Measurements from ENCODE around the gene PARD3.

Gene PARD3

GRCh38 chr10:34491678-34492077, 323.4 kb downstream of the PARD3 start:
- no peak for TF ChIP-seq CTCF (IDR thresholded peaks at IDR 0.05; ENCODE audit: insufficient read depth, missing control alignments)
- DNase-seq (ENCODE audit: insufficient read length, low spot score) (no peak), FAIRE-seq (peak; percentile 74)

GRCh38 chr10:34489973-34490745, 324.9 kb downstream of the PARD3 start:
- no peak for TF ChIP-seq CTCF (IDR thresholded peaks at IDR 0.05; ENCODE audit: insufficient read depth, missing control alignments)
- FAIRE-seq = no peak
- no peak for DNase-seq (ENCODE audit: insufficient read length, low spot score)

DNA sequence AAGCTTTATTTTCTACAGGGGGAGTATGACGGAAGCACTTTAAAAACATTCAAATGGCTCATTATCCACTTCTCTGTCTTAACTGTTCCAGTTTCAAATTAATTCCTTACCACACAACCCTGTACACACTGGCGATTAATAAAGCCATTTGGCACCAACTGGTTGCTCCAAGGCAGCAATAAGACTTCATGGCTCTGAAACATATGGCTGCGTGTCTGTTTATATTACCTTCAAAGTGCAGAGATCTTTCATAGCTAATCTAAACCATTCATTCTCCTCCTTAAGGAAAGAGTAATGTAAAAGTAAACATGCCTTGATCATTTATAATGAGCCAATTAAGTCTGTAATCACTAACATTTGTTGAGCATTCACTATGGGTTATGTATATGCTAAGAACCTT, 325.7 kb downstream of the PARD3 start:
- TF ChIP-seq CTCF (IDR thresholded peaks at IDR 0.05; ENCODE audit: insufficient read depth, missing control alignments) = no peak
- FAIRE-seq (peak; percentile 72), DNase-seq (ENCODE audit: insufficient read length, low spot score) (no peak)

- DNase-seq (ENCODE audit: insufficient read length, low spot score) (no peak), FAIRE-seq (no peak)
- no peak for TF ChIP-seq CTCF (IDR thresholded peaks at IDR 0.05; ENCODE audit: insufficient read depth, missing control alignments)
Measured at GRCh38 chr10:34488476-34489130, 326.5 kb downstream of the PARD3 start.

GRCh38 chr10:34486008-34486407, 329.1 kb downstream of the PARD3 start:
- FAIRE-seq = no peak
- TF ChIP-seq CTCF (IDR thresholded peaks at IDR 0.05; ENCODE audit: insufficient read depth, missing control alignments) = no peak
- DNase-seq (ENCODE audit: insufficient read length, low spot score) = no peak

DNA sequence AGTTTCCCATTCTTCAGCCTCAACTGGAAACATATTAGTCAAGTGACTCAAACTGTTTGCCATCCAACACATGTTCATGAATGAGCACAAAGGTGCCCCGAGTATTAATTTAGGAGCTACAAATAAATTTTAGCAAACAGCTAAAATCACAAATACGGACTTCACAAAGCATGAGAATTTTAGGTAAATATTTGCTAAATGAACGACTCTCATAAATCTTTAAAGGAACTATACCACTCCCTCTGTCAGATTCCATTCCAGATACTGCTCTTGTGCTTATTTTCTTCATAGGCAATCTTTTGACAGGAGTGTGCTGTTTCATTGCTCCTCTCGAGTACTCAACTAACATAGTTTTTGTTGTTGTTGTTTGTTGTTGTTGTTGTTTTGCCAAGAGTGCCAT, 330.9 kb downstream of the PARD3 start:
- DNase-seq (ENCODE audit: insufficient read length, low spot score) = no peak
- FAIRE-seq = no peak
- TF ChIP-seq CTCF (IDR thresholded peaks at IDR 0.05; ENCODE audit: insufficient read depth, missing control alignments) = no peak

DNA sequence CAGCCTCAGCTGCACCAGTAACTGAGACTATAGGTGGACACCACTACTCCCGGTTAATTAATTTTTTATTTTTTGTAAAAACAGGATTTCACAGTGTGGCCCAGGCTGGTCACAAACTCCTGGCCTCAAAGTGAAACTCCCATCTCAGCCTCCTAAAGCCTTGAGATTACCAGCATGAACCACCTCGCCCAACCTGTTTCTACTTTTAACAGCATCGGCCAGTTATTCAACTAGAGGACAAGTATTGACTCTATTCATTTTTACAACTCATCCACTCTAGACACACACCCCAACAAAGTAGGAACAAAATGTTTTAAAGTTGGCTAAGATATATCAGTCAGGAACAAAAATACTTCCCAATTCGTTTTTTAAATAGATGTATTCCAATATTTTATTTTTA, 334.8 kb downstream of the PARD3 start:
- no peak for DNase-seq (ENCODE audit: insufficient read length, low spot score)
- no peak for FAIRE-seq
- no peak for TF ChIP-seq CTCF (IDR thresholded peaks at IDR 0.05; ENCODE audit: insufficient read depth, missing control alignments)

Measured in D721Med (cell line).